GM23338 (cell line): ENCODE results near the gene ASB2. TPM values are rescaled to one million over a fixed set of nuclear protein-coding genes. Genes with fewer than 3 reads are reported as not detected.

ENCODE experiments used
- ATAC-seq: fragments of 200-7000 bp; cut with Tn5 transposase; 3 replicates; pipeline ENCODE4 v1.9.1; 2020
- DNase-seq: peaks from one replicate; pipeline ENCODE4 v3.0.0-alpha.2; 2015; ENCODE audit warnings: low spot score
- H2AFZ ChIP-seq: fragments of 200-600 bp; sonication (generic); 2 replicates; pipeline ENCODE4 v1.8.0; 2016; ENCODE audit warnings: antibody characterized with exemption, mild to moderate bottlenecking, moderate library complexity
- H3F3A ChIP-seq: fragments of 200-600 bp; sonication (generic); replicated peaks from 2 replicates; pipeline ENCODE4 v1.8.0; 2017; ENCODE audit warnings: antibody characterized with exemption, mixed run types, low read depth
- H3K27ac ChIP-seq: fragments of 200-600 bp; sonication (generic); 2 replicates; pipeline ENCODE4 v1.6.1; 2016; ENCODE audit warnings: low read depth
- H3K27me3 ChIP-seq: fragments of 200-600 bp; sonication (generic); 2 replicates; pipeline ENCODE4 v1.8.0; 2016; ENCODE audit warnings: mild to moderate bottlenecking, mixed run types, moderate library complexity; ENCODE audit not compliant: insufficient read depth
- H3K36me3 ChIP-seq: fragments of 200-600 bp; sonication (generic); 2 replicates; pipeline ENCODE4 v1.8.0; 2016; ENCODE audit warnings: mild to moderate bottlenecking; ENCODE audit not compliant: insufficient read depth
- H3K4me1 ChIP-seq: fragments of 200-600 bp; sonication (generic); 2 replicates; pipeline ENCODE4 v1.8.0; 2016; ENCODE audit warnings: mild to moderate bottlenecking, moderate library complexity; ENCODE audit not compliant: insufficient read depth
- H3K4me2 ChIP-seq: fragments of 200-600 bp; sonication (generic); 2 replicates; pipeline ENCODE4 v1.7.1; 2017; ENCODE audit warnings: mixed run types
- H3K4me3 ChIP-seq: fragments of 200-600 bp; sonication (generic); 2 replicates; pipeline ENCODE4 v1.6.1; 2016; ENCODE audit warnings: mixed run types
- H3K79me2 ChIP-seq: fragments of 200-600 bp; sonication (generic); replicated peaks from 2 replicates; pipeline ENCODE4 v1.8.0; 2017; ENCODE audit warnings: mild to moderate bottlenecking; ENCODE audit not compliant: insufficient read depth
- H3K9me2 ChIP-seq: fragments of 200-600 bp; sonication (generic); 2 replicates; pipeline ENCODE4 v1.8.0; 2017; ENCODE audit not compliant: insufficient read depth
- H4K20me1 ChIP-seq: fragments of 200-600 bp; sonication (generic); replicated peaks from 2 replicates; pipeline ENCODE4 v1.8.0; 2017; ENCODE audit warnings: mild to moderate bottlenecking; ENCODE audit not compliant: insufficient read depth
- H3K27ac Mint-ChIP-seq: 2 replicates; pipeline ENCODE4 v1.8.0; 2020; ENCODE audit warnings: inconsistent platforms, mild to moderate bottlenecking, moderate library complexity, mixed read lengths
- H3K27me3 Mint-ChIP-seq: 3 replicates; pipeline ENCODE4 v1.8.0; 2022; ENCODE audit warnings: low read depth, mild to moderate bottlenecking, moderate library complexity, mixed read lengths, inconsistent platforms; ENCODE audit not compliant: insufficient read depth, poor library complexity
- H3K36me3 Mint-ChIP-seq: 3 replicates; pipeline ENCODE4 v1.8.0; 2021; ENCODE audit warnings: low read depth, mild to moderate bottlenecking, inconsistent platforms, moderate library complexity, mixed read lengths
- H3K4me1 Mint-ChIP-seq: 3 replicates; pipeline ENCODE4 v1.8.0; 2020; ENCODE audit warnings: mild to moderate bottlenecking, inconsistent platforms, mixed read lengths
- H3K4me3 Mint-ChIP-seq: 3 replicates; pipeline ENCODE4 v1.8.0; 2021; ENCODE audit warnings: moderate library complexity, mild to moderate bottlenecking, inconsistent platforms, mixed read lengths
- H3K9me3 Mint-ChIP-seq: 3 replicates; pipeline ENCODE4 v1.8.0; 2020; ENCODE audit warnings: moderate library complexity, mild to moderate bottlenecking, inconsistent platforms, mixed read lengths
- CREB1 ChIP-seq: fragments of 250-450 bp; sonication (Bioruptor Pico); IDR thresholded peaks from 2 replicates; pipeline ENCODE4 v1.5.0; 2020; ENCODE audit warnings: low read depth, mild to moderate bottlenecking, moderate library complexity
- EZH2 ChIP-seq: fragments of 200-600 bp; sonication (generic); IDR thresholded peaks from one replicate; pipeline ENCODE4 v1.8.0; 2017; ENCODE audit warnings: antibody characterized with exemption, mild to moderate bottlenecking, low read depth; ENCODE audit not compliant: unreplicated experiment
- EZH2phosphoT487 ChIP-seq: fragments of 200-600 bp; sonication (generic); IDR thresholded peaks from one replicate; pipeline ENCODE4 v1.8.1; 2018; ENCODE audit warnings: antibody characterized with exemption; ENCODE audit not compliant: unreplicated experiment
- JUNB ChIP-seq: IDR thresholded peaks from one replicate; pipeline ENCODE4 v1.6.1; 2016; ENCODE audit warnings: antibody characterized with exemption; ENCODE audit not compliant: unreplicated experiment
- NANOG ChIP-seq: IDR thresholded peaks from 2 replicates; pipeline ENCODE4 v1.6.1; 2016; ENCODE audit warnings: antibody characterized with exemption, borderline replicate concordance
- STAT1 ChIP-seq: IDR thresholded peaks from one replicate; pipeline ENCODE4 v1.6.1; 2016; ENCODE audit warnings: antibody characterized with exemption; ENCODE audit not compliant: unreplicated experiment
- polyA plus RNA-seq: library from polyadenylated mRNA; unstranded; fragments of >200 nt; fragmentation: Nextera tagmentation; extraction: Ambion mirVana; gene quantifications from 2 replicates; pipeline ENCODE4 v1.2.1, GENCODE V29; 2016
- total RNA-seq: library from RNA; depleted of rRNA; stranded (reverse); fragments of >200 nt; shearing (Covaris generic); gene quantifications from 2 replicates; pipeline ENCODE4 v1.2.3, GENCODE V29; 2014
- TF ChIP-seq, protein P1 (sequence below): IDR thresholded peaks from 2 replicates; pipeline ENCODE4 v1.6.1; 2016; ENCODE audit warnings: antibody characterized with exemption
- TF ChIP-seq, protein P2 (sequence below): fragments of 250-450 bp; sonication (Bioruptor Pico); IDR thresholded peaks from 2 replicates; pipeline ENCODE4 v1.5.0; 2020; ENCODE audit warnings: mild to moderate bottlenecking, moderate library complexity
- TF ChIP-seq, protein P3 (sequence below): IDR thresholded peaks from one replicate; pipeline ENCODE4 v1.6.1; 2018; ENCODE audit warnings: antibody characterized with exemption; ENCODE audit not compliant: unreplicated experiment
- TF ChIP-seq, protein P4 (sequence below), 2 experiments: fragments of 200-600 bp in 1 of 2; sonication (generic) in 1 of 2; conservative IDR thresholded peaks; 2 replicates each; pipeline versions ENCODE4 v1.5.1 to v1.6.1; 2016 to 2017; ENCODE audit warnings: antibody characterized with exemption in 2 of 2, low read depth in 2 of 2, mild to moderate bottlenecking in 2 of 2, moderate library complexity in 1 of 2

The ASB2 gene
- total and polyA plus RNA-seq, 2 experiments from 2014 or later, result 1.2 to 1.7 TPM

DNA sequence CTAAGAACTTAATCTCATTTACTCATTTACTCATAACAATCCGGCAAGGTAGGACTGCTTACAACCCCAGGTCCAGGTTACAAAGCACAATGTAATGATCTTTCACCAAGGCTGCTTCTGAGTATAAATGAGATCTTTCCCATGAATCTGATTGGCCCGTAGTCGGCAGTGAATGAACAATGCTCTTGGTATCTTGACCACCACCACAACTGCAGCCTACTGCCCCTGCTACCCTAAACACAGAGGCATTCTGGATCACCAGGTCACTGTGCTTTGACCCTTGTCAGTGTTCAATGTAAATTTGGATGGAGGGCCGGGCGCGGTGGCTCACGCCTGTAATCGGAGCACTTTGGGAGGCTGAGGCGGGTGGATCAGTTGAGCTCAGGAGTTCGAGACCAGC lies 33.3 kb downstream of the ASB2 start (continued):
- TF ChIP-seq, protein P1, sequence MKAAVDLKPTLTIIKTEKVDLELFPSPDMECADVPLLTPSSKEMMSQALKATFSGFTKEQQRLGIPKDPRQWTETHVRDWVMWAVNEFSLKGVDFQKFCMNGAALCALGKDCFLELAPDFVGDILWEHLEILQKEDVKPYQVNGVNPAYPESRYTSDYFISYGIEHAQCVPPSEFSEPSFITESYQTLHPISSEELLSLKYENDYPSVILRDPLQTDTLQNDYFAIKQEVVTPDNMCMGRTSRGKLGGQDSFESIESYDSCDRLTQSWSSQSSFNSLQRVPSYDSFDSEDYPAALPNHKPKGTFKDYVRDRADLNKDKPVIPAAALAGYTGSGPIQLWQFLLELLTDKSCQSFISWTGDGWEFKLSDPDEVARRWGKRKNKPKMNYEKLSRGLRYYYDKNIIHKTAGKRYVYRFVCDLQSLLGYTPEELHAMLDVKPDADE, result no peak

DNA sequence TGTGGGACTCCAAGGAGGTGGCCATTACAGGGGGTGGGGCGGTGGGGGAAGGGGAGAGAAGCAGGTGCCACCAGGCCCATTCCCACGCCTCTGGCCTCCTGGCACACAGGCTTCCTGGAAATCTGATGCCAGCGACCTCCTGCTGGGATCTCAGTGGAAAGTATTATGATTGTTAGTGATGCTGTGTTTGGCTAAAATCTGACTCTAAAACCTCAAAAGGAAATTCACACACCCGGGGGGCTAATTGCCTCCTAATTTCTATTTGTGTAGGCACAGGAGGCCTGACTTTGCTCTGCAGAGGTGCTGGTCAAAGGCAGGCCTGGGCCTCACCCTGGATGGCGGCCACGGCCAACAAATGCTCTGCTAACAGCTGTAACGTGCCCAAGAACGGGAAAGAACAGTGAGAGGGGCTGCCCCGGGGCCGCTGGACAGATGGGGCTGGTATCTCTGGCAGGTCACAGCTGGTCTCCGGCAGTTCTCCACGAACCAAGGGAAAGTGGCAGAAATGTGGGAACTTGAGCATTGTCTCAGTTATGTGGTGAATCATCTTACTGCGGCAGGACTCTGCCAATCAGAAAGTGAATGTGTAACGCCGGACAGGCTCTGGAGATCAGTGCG lies 35.0 kb downstream of the ASB2 start:
- H3K9me2 ChIP-seq, result no peaks in the 10 kb centered on the region
- DNase-seq (no peak), ATAC-seq (no peak)
- H2AFZ ChIP-seq, result no peak overlapping the region
- Mint-ChIP-seq H3K4me1 (peaks cover 20% of the 10 kb centered on the region), H3K27ac (no peak overlapping the region), H3K36me3 (no peaks in the 10 kb centered on the region; the same call in 2 of the 3 replicates), H3K9me3 (peaks cover 3% of the 10 kb centered on the region; the same call in 1 of the 3 replicates), H3K4me3 (no peak overlapping the region), H3K27me3 (peaks cover 42% of the 10 kb centered on the region)
- H3F3A ChIP-seq, result 0 out of 2 replicates have a peak, but pooled peaks cover 3% of the 10 kb centered on the region
- no peak overlapping the region for H3K27ac ChIP-seq
- H3K4me1 ChIP-seq, result no peaks in the 10 kb centered on the region
- H3K36me3 ChIP-seq, result no peaks in the 10 kb centered on the region
- no peak overlapping the region for H3K4me3 ChIP-seq
- H3K4me2 ChIP-seq, result no peak overlapping the region
- H3K79me2 ChIP-seq, result no peaks in the 10 kb centered on the region
- H3K27me3 ChIP-seq, result peaks cover 17% of the 10 kb centered on the region
- H4K20me1 ChIP-seq, result no peaks in the 10 kb centered on the region
- no peak for TF ChIP-seq EZH2
- TF ChIP-seq, protein P2, sequence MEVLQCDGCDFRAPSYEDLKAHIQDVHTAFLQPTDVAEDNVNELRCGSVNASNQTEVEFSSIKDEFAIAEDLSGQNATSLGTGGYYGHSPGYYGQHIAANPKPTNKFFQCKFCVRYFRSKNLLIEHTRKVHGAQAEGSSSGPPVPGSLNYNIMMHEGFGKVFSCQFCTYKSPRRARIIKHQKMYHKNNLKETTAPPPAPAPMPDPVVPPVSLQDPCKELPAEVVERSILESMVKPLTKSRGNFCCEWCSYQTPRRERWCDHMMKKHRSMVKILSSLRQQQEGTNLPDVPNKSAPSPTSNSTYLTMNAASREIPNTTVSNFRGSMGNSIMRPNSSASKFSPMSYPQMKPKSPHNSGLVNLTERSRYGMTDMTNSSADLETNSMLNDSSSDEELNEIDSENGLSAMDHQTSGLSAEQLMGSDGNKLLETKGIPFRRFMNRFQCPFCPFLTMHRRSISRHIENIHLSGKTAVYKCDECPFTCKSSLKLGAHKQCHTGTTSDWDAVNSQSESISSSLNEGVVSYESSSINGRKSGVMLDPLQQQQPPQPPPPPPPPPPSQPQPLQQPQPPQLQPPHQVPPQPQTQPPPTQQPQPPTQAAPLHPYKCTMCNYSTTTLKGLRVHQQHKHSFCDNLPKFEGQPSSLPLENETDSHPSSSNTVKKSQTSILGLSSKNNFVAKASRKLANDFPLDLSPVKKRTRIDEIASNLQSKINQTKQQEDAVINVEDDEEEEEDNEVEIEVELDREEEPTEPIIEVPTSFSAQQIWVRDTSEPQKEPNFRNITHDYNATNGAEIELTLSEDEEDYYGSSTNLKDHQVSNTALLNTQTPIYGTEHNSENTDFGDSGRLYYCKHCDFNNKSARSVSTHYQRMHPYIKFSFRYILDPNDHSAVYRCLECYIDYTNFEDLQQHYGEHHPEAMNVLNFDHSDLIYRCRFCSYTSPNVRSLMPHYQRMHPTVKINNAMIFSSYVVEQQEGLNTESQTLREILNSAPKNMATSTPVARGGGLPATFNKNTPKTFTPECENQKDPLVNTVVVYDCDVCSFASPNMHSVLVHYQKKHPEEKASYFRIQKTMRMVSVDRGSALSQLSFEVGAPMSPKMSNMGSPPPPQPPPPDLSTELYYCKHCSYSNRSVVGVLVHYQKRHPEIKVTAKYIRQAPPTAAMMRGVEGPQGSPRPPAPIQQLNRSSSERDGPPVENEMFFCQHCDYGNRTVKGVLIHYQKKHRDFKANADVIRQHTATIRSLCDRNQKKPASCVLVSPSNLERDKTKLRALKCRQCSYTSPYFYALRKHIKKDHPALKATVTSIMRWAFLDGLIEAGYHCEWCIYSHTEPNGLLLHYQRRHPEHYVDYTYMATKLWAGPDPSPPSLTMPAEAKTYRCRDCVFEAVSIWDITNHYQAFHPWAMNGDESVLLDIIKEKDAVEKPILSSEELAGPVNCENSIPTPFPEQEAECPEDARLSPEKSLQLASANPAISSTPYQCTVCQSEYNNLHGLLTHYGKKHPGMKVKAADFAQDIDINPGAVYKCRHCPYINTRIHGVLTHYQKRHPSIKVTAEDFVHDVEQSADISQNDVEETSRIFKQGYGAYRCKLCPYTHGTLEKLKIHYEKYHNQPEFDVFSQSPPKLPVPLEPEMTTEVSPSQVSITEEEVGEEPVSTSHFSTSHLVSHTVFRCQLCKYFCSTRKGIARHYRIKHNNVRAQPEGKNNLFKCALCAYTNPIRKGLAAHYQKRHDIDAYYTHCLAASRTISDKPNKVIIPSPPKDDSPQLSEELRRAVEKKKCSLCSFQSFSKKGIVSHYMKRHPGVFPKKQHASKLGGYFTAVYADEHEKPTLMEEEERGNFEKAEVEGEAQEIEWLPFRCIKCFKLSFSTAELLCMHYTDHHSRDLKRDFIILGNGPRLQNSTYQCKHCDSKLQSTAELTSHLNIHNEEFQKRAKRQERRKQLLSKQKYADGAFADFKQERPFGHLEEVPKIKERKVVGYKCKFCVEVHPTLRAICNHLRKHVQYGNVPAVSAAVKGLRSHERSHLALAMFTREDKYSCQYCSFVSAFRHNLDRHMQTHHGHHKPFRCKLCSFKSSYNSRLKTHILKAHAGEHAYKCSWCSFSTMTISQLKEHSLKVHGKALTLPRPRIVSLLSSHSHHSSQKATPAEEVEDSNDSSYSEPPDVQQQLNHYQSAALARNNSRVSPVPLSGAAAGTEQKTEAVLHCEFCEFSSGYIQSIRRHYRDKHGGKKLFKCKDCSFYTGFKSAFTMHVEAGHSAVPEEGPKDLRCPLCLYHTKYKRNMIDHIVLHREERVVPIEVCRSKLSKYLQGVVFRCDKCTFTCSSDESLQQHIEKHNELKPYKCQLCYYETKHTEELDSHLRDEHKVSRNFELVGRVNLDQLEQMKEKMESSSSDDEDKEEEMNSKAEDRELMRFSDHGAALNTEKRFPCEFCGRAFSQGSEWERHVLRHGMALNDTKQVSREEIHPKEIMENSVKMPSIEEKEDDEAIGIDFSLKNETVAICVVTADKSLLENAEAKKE (CRISPR knock-in tag), result no peak
- TF ChIP-seq JUNB, result no peak
- no peak for TF ChIP-seq STAT1
- no peak for TF ChIP-seq CREB1 (CRISPR knock-in tag)
- TF ChIP-seq, protein P3, sequence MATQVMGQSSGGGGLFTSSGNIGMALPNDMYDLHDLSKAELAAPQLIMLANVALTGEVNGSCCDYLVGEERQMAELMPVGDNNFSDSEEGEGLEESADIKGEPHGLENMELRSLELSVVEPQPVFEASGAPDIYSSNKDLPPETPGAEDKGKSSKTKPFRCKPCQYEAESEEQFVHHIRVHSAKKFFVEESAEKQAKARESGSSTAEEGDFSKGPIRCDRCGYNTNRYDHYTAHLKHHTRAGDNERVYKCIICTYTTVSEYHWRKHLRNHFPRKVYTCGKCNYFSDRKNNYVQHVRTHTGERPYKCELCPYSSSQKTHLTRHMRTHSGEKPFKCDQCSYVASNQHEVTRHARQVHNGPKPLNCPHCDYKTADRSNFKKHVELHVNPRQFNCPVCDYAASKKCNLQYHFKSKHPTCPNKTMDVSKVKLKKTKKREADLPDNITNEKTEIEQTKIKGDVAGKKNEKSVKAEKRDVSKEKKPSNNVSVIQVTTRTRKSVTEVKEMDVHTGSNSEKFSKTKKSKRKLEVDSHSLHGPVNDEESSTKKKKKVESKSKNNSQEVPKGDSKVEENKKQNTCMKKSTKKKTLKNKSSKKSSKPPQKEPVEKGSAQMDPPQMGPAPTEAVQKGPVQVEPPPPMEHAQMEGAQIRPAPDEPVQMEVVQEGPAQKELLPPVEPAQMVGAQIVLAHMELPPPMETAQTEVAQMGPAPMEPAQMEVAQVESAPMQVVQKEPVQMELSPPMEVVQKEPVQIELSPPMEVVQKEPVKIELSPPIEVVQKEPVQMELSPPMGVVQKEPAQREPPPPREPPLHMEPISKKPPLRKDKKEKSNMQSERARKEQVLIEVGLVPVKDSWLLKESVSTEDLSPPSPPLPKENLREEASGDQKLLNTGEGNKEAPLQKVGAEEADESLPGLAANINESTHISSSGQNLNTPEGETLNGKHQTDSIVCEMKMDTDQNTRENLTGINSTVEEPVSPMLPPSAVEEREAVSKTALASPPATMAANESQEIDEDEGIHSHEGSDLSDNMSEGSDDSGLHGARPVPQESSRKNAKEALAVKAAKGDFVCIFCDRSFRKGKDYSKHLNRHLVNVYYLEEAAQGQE, result no peak
- no peak for TF ChIP-seq NANOG
- TF ChIP-seq, protein P1, result no peak
- TF ChIP-seq, protein P4, sequence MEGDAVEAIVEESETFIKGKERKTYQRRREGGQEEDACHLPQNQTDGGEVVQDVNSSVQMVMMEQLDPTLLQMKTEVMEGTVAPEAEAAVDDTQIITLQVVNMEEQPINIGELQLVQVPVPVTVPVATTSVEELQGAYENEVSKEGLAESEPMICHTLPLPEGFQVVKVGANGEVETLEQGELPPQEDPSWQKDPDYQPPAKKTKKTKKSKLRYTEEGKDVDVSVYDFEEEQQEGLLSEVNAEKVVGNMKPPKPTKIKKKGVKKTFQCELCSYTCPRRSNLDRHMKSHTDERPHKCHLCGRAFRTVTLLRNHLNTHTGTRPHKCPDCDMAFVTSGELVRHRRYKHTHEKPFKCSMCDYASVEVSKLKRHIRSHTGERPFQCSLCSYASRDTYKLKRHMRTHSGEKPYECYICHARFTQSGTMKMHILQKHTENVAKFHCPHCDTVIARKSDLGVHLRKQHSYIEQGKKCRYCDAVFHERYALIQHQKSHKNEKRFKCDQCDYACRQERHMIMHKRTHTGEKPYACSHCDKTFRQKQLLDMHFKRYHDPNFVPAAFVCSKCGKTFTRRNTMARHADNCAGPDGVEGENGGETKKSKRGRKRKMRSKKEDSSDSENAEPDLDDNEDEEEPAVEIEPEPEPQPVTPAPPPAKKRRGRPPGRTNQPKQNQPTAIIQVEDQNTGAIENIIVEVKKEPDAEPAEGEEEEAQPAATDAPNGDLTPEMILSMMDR (conservative IDR thresholded peaks at IDR 0.05; ENCODE audit: low read depth in 2 of 2), result no peak
- TF ChIP-seq EZH2phosphoT487, result no peak
